GM06990 (cell line): ENCODE data around the gene THOP1.
"Not testable (repeated sequence)": the region's sequence is repeated elsewhere in the genome, so short reads cannot be mapped to it uniquely, and the experiment has no call there.

Experiments used
- DNase-seq: peaks from one replicate; pipeline ENCODE4 v3.0.0-alpha.2; 2011; ENCODE audit not compliant: insufficient read length; ENCODE audit errors: extremely low read depth
- H3K27me3 ChIP-seq: replicated peaks from 2 replicates; pipeline ENCODE4 v1.6.0; 2011; ENCODE audit warnings: low read length; ENCODE audit not compliant: control insufficient read depth, insufficient read depth
- H3K36me3 ChIP-seq: 2 replicates; pipeline ENCODE4 v1.5.1; 2011; ENCODE audit warnings: low read length; ENCODE audit not compliant: control insufficient read depth, insufficient read depth
- H3K4me3 ChIP-seq: replicated peaks from 2 replicates; pipeline ENCODE4 v1.5.1; 2011; ENCODE audit warnings: low read depth, mild to moderate bottlenecking, control low read depth, low read length
- CTCF ChIP-seq: IDR thresholded peaks from 2 replicates; pipeline ENCODE4 v1.5.1; 2011; ENCODE audit warnings: low read length, control low read depth, mild to moderate bottlenecking, inconsistent platforms; ENCODE audit not compliant: insufficient read depth, poor library complexity, severe bottlenecking

The THOP1 gene

GRCh38 chr19:2790194-2790556 lies 4.9 kb downstream of the THOP1 start:
- peaks cover 26% of the 10 kb centered on the region for H3K36me3 ChIP-seq
- no peak overlapping the region for H3K4me3 ChIP-seq
- no peaks in the 10 kb centered on the region for H3K27me3 ChIP-seq
- no peak for TF ChIP-seq CTCF
- DNase-seq, result no peak

GRCh38 chr19:2790557-2791271 lies 5.4 kb downstream of the THOP1 start:
- DNase-seq, result no peak
- Histone ChIP-seq H3K27me3 (no peaks in the 10 kb centered on the region), H3K36me3 (peaks cover 30% of the 10 kb centered on the region), H3K4me3 (no peak overlapping the region)
- TF ChIP-seq CTCF, result no peak

- H3K36me3 ChIP-seq, result peaks cover 37% of the 10 kb centered on the region
- no peak for TF ChIP-seq CTCF
- H3K27me3 ChIP-seq, result no peaks in the 10 kb centered on the region
- no peak overlapping the region for H3K4me3 ChIP-seq
- no peak for DNase-seq
Observed at GRCh38 chr19:2791440-2791839, 6.1 kb downstream of the THOP1 start.

- Histone ChIP-seq H3K36me3 (peaks cover 39% of the 10 kb centered on the region), H3K4me3 (no peak overlapping the region), H3K27me3 (no peaks in the 10 kb centered on the region)
- no peak for TF ChIP-seq CTCF
- DNase-seq, result no peak
Observed at GRCh38 chr19:2791876-2792275, 6.6 kb downstream of the THOP1 start.

- not testable (repeated sequence) for H3K4me3 ChIP-seq, H3K27me3 ChIP-seq, DNase-seq
- H3K36me3 ChIP-seq, result peaks cover 42% of the 10 kb centered on the region
Observed at GRCh38 chr19:2792666-2793065, 7.4 kb downstream of the THOP1 start.

GRCh38 chr19:2793126-2793525 lies 7.8 kb downstream of the THOP1 start:
- TF ChIP-seq CTCF, result no peak
- Histone ChIP-seq H3K4me3 (no peak overlapping the region), H3K27me3 (no peaks in the 10 kb centered on the region), H3K36me3 (peaks cover 41% of the 10 kb centered on the region)
- DNase-seq, result no peak
